HepG2 (cell line): ENCODE measurements around the gene PDK1. TPM values are rescaled to one million over a fixed set of nuclear protein-coding genes. Genes with fewer than 3 reads are reported as not detected.

Source experiments
- ARID5B ChIP-seq: IDR thresholded peaks from 2 replicates; pipeline ENCODE4 v1.4.0; 2020; ENCODE audit warnings: mild to moderate bottlenecking, missing genetic modification reagents
- DRAP1 ChIP-seq: IDR thresholded peaks from 2 replicates; pipeline ENCODE4 v1.6.1; 2016; ENCODE audit warnings: missing genetic modification reagents, missing compliant biosample characterization
- HMG20A ChIP-seq: IDR thresholded peaks from 2 replicates; pipeline ENCODE4 v1.6.1; 2016; ENCODE audit warnings: borderline replicate concordance
- HNF4A ChIP-seq: sonication (generic); formaldehyde crosslinking; IDR thresholded peaks from 2 replicates; pipeline ENCODE4 v1.4.0; 2020; ENCODE audit warnings: missing genetic modification reagents
- KAT2B ChIP-seq: fragments of 150-350 bp; IDR thresholded peaks from 2 replicates; pipeline ENCODE4 v1.6.1; 2014; ENCODE audit warnings: low read depth, low read length, borderline replicate concordance
- KDM3A ChIP-seq: IDR thresholded peaks from 2 replicates; pipeline ENCODE4 v1.6.1; 2018; ENCODE audit warnings: low read depth, missing compliant biosample characterization
- MBD4 ChIP-seq: IDR thresholded peaks from 2 replicates; pipeline ENCODE4 v1.6.1; 2012; ENCODE audit warnings: low read length, inconsistent platforms, borderline replicate concordance
- MED1 ChIP-seq: sonication (generic); formaldehyde crosslinking; IDR thresholded peaks from 2 replicates; pipeline ENCODE4 v1.4.0; 2020; ENCODE audit warnings: missing genetic modification reagents
- MED13 ChIP-seq: sonication (generic); formaldehyde crosslinking; IDR thresholded peaks from 2 replicates; pipeline ENCODE4 v1.5.0; 2020; ENCODE audit warnings: missing genetic modification reagents
- NR1H2 ChIP-seq: sonication (generic); formaldehyde crosslinking; IDR thresholded peaks from 2 replicates; pipeline ENCODE4 v1.8.1; 2022; ENCODE audit warnings: low read depth, missing genetic modification reagents, borderline replicate concordance
- PHF5A ChIP-seq: IDR thresholded peaks from one replicate; pipeline ENCODE4 v1.6.1; 2018; ENCODE audit warnings: low read depth, missing genetic modification reagents; ENCODE audit not compliant: unreplicated experiment
- POLR2AphosphoS2 ChIP-seq: IDR thresholded peaks from 2 replicates; pipeline ENCODE4 v1.6.1; 2011; ENCODE audit warnings: low read depth, low read length, improper control_type of control experiment
- POLR2AphosphoS5 ChIP-seq: IDR thresholded peaks from 2 replicates; pipeline ENCODE4 v1.6.1; 2012; ENCODE audit warnings: low read depth, low read length
- SAFB2 ChIP-seq: sonication (generic); formaldehyde crosslinking; IDR thresholded peaks from 2 replicates; pipeline ENCODE4 v1.5.1; 2020; ENCODE audit warnings: missing genetic modification reagents, low read depth, mild to moderate bottlenecking, borderline replicate concordance
- SOX5 ChIP-seq: IDR thresholded peaks from 2 replicates; pipeline ENCODE4 v1.6.1; 2016; ENCODE audit warnings: borderline replicate concordance
- TBX2 ChIP-seq: sonication (generic); formaldehyde crosslinking; IDR thresholded peaks from 2 replicates; pipeline ENCODE4 v1.5.0; 2020; ENCODE audit warnings: missing genetic modification reagents, mild to moderate bottlenecking, borderline replicate concordance
- THAP7 ChIP-seq: sonication (generic); formaldehyde crosslinking; IDR thresholded peaks from 2 replicates; pipeline ENCODE4 v1.8.1; 2023; ENCODE audit warnings: mild to moderate bottlenecking, missing genetic modification reagents
- ZBTB38 ChIP-seq: sonication (generic); formaldehyde crosslinking; IDR thresholded peaks from 2 replicates; pipeline ENCODE4 v1.5.1; 2020; ENCODE audit warnings: mild to moderate bottlenecking, missing genetic modification reagents
- ZFP41 ChIP-seq: sonication (generic); formaldehyde crosslinking; IDR thresholded peaks from 2 replicates; pipeline ENCODE4 v1.4.0; 2020; ENCODE audit warnings: mild to moderate bottlenecking, missing genetic modification reagents, borderline replicate concordance
- ZGPAT ChIP-seq: IDR thresholded peaks from 2 replicates; pipeline ENCODE4 v1.6.1; 2016; ENCODE audit warnings: mild to moderate bottlenecking
- ZNF207 ChIP-seq: fragments of 450-650 bp; IDR thresholded peaks from 2 replicates; pipeline ENCODE4 v1.6.1; 2016; ENCODE audit warnings: antibody characterized with exemption, borderline replicate concordance
- ZNF574 ChIP-seq: sonication (generic); formaldehyde crosslinking; IDR thresholded peaks from 2 replicates; pipeline ENCODE4 v1.4.0; 2020; ENCODE audit warnings: missing genetic modification reagents
- ZSCAN12 ChIP-seq: sonication (generic); formaldehyde crosslinking; IDR thresholded peaks from 2 replicates; pipeline ENCODE4 v1.9.0; 2021; ENCODE audit warnings: mild to moderate bottlenecking, missing genetic modification reagents
- polyA plus RNA-seq, 8 experiments: library from polyadenylated mRNA; depleted of rRNA in 3 of 8; stranded (reverse) in 7 of 8; unstranded in 1 of 8; fragments of >200 nt; fragmentation: Illumina TruSeq in 4 of 8; extraction: Trizol in 4 of 8; gene quantifications; 2 replicates each; pipeline versions ENCODE4 v1.2.1 to v1.2.3, GENCODE V29; 2011 to 2016; ENCODE audit warnings: low read depth in 4 of 8, missing spikeins in 1 of 8, mixed read lengths in 1 of 8; ENCODE audit not compliant: insufficient read depth in 1 of 8
- total RNA-seq, 5 experiments: library from RNA; depleted of rRNA; stranded (reverse); fragments of >200 nt; fragmentation: Illumina TruSeq; extraction: Trizol; gene quantifications; 2 replicates each; pipeline ENCODE4 v1.2.3, GENCODE V29; 2016; ENCODE audit warnings: low read depth in 1 of 5

PDK1 gene
- total and polyA plus RNA-seq, 2 of the 13 experiments (the other 11 are each of a cell fraction or from before 2014, with no cell fraction given) = 11.9 to 96.9 TPM

- TF ChIP-seq KAT2B (no peak), ZBTB38 (CRISPR knock-in tag) (no peak), ZFP41 (CRISPR knock-in tag) (no peak), ZSCAN12 (CRISPR knock-in tag) (no peak), HMG20A (CRISPR knock-in tag) (peak; percentile 42; the same call in 1 of the 2 replicates), DRAP1 (CRISPR knock-in tag) (no peak), NR1H2 (no peak), ZNF574 (CRISPR knock-in tag) (no peak), ZGPAT (CRISPR knock-in tag) (0 out of 2 replicates have a peak, but pooled peaks have one; percentile 22), SOX5 (CRISPR knock-in tag) (no peak), PHF5A (no peak), MED1 (0 out of 2 replicates have a peak, but pooled peaks have one; percentile 12), POLR2AphosphoS2 (0 out of 2 replicates have a peak, but pooled peaks have one; percentile 30), ARID5B (CRISPR knock-in tag) (peak; percentile 41; the same call in 1 of the 2 replicates), POLR2AphosphoS5 (peak; percentile 70), HNF4A (CRISPR knock-in tag) (peak; percentile 59), MBD4 (peak; percentile 83; the same call in 1 of the 2 replicates), THAP7 (CRISPR knock-in tag) (no peak), TBX2 (CRISPR knock-in tag) (peak; percentile 28; the same call in 1 of the 2 replicates), ZNF207 (no peak), SAFB2 (CRISPR knock-in tag) (no peak), MED13 (CRISPR knock-in tag) (no peak), KDM3A (CRISPR knock-in tag) (no peak)
These were observed 15.4 kb downstream of the PDK1 start (continued) for GRCh38 chr2:172571245-172571644.
